GM19324 (cell line): ENCODE results near the gene LHX5.

Source experiments
- ATAC-seq: cut with Tn5 transposase; IDR thresholded peaks from one replicate; pipeline ENCODE4 v1.9.1; 2021; ENCODE audit warnings: mild to moderate bottlenecking, moderate library complexity; ENCODE audit not compliant: unreplicated experiment, low FRiP score

The LHX5 gene

DNA sequence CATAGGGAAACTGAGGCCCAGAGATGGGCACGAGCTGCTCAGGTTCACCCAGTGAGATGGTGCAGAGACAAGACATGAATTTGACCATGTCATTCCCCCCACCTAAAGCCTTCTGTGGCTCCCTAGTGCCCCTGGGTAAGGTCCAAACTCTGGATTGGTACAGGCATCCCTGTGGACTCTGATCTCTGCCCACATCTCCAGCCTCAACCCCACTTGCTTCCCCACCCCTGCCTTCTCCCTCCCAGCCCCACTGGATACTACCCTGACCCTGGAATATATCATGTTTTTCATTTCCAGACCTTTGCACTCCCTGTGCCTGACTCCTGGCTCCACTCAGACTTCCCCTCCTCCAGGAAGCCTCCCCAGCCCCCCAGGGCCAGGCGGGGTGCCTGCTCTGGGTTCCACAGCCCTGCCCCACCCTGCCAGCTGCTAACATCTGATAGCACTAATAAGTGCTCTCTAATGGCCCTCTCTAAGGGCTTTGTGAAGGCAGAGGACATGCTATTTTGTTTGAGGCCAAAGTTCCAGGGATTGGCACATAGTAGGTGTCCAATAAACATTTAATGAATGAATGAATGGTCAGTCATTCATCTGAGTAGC lies 50.6 kb downstream of the LHX5 start:
- ATAC-seq = no peak

- ATAC-seq = no peak
These were observed 53.3 kb downstream of the LHX5 start for GRCh38 chr12:113418213-113418879.

GRCh38 chr12:113416091-113416754 lies 55.4 kb downstream of the LHX5 start:
- no peak for ATAC-seq

GRCh38 chr12:113414519-113415038 lies 57.1 kb downstream of the LHX5 start:
- no peak for ATAC-seq

- no peak for ATAC-seq
These were observed 58.2 kb downstream of the LHX5 start for GRCh38 chr12:113413488-113413939.
